ENCODE results near the gene LRRTM3. TPM values are rescaled to one million over a fixed set of nuclear protein-coding genes. Genes with fewer than 3 reads are reported as not detected.

Gene LRRTM3
- total RNA-seq, 2 experiments from 2014 or later, result not detected

DNA sequence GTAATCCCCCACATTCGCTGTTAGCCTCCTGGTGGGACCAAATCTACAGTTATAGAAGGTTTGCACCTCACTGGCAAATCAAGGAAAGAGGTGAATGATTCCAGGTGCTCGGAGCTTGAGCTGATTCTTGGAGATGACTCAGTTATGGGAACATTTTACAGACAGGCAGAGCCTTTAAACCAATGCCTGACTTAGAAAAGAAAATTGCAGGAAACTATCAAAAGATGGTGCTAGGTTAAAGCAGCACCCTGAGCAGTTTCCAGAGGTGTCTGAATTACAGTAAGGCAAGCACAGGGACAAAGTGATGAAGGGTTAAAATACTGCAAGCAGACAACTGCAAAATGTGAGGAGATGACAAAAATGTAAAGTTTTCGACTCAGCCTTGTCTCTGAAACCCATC, 2.9 kb downstream of the LRRTM3 start:
- Mint-ChIP-seq H3K36me3 (ENCODE audit: low read depth) (no peaks in the 10 kb centered on the region), H3K9me3 (no peaks in the 10 kb centered on the region), H3K27ac (no peak overlapping the region), H3K27me3 (peaks cover 72% of the 10 kb centered on the region), H3K4me1 (ENCODE audit: low read depth) (peaks cover 7% of the 10 kb centered on the region), H3K4me3 (no peak overlapping the region)
- no peak overlapping the region for H3K4me3 ChIP-seq (ENCODE audit: low read length)
- H3K36me3 ChIP-seq (ENCODE audit: insufficient read depth, low read length), result no peaks in the 10 kb centered on the region
- POLR2A ChIA-PET, result no interaction called here
- intact Hi-C loops (cut with DNase I, micrococcal nuclease), result no loop called here
- H3K27ac ChIP-seq (ENCODE audit: low read depth in 1 of 2, low read length in 2 of 2), result no peak overlapping the region
- TF ChIP-seq, protein P1, sequence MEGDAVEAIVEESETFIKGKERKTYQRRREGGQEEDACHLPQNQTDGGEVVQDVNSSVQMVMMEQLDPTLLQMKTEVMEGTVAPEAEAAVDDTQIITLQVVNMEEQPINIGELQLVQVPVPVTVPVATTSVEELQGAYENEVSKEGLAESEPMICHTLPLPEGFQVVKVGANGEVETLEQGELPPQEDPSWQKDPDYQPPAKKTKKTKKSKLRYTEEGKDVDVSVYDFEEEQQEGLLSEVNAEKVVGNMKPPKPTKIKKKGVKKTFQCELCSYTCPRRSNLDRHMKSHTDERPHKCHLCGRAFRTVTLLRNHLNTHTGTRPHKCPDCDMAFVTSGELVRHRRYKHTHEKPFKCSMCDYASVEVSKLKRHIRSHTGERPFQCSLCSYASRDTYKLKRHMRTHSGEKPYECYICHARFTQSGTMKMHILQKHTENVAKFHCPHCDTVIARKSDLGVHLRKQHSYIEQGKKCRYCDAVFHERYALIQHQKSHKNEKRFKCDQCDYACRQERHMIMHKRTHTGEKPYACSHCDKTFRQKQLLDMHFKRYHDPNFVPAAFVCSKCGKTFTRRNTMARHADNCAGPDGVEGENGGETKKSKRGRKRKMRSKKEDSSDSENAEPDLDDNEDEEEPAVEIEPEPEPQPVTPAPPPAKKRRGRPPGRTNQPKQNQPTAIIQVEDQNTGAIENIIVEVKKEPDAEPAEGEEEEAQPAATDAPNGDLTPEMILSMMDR (IDR thresholded peaks at IDR 0.05), result no peak
- ATAC-seq (ENCODE audit: poor library complexity), result no peak
- H3K9me3 ChIP-seq (ENCODE audit: control insufficient read depth in 1 of 2, insufficient read depth in 1 of 2, low read length in 2 of 2), result peaks cover 0 to 3% of the 10 kb centered on the region in 2 experiments
- CTCF ChIA-PET, result no interaction called here
- no peak for DNase-seq
- no peaks in the 10 kb centered on the region for H3K4me1 ChIP-seq (ENCODE audit: insufficient read depth, low read length)
- H3K27me3 ChIP-seq (ENCODE audit: control insufficient read depth in 1 of 2, insufficient read depth in 2 of 2, low read length in 2 of 2), result peaks cover 23 to 48% of the 10 kb centered on the region in 2 experiments

DNA sequence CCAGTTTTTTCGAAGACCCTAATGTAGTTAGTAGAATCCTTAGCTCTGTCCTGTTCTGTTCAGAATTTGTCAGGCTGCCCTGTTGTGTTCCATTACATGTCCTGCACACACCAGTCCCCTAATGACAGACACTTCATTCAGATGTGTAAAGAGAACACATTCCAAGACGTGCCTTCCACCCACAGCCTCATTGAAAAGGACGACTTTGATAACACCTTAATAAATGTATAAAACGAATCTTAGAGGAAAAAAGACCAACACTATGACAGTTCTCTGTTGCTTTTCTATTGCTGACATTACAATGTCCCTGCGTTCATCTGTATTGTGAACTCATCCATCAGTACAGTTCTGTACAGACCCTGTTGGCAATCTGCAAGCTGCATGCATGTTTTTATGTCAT, 3.5 kb downstream of the LRRTM3 start:
- H3K27ac Mint-ChIP-seq, result no peak overlapping the region

DNA sequence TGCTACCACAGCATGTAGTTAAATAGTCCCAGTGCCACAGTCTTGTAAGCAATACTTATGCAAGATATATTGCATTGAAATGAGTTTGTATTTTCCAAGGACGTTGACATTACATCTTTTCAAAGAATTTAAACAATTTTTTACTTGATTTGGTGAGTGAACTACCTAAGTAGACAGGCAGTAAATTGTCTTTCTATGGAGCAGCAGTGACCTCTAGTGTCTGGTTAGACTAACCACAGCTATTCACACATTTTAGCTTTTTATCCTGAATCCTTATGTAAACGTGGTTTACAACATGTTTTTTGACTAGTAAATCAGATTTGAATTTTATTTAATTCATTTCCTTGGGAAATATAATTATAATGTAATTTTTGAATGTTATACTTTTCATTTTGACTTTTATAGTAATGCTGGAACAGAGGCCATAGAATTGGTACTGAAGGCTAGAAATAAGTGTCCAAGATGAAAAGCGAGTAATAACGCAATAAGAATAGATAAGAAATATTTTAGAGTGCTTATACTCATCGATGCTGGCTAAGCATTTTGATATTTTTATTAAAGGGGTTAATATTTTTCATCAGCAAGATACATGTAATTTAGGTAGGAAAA, 5.6 kb downstream of the LRRTM3 start:
- intact Hi-C loops (cut with DNase I, micrococcal nuclease), result no loop called here
- no peak overlapping the region for H3K27ac ChIP-seq (ENCODE audit: low read depth in 1 of 2, low read length in 2 of 2)
- no peak overlapping the region for H3K4me3 Mint-ChIP-seq
- peak in 3 of 14 experiments; percentile 21 to 26 (median 23) for DNase-seq
- no peak overlapping the region for H3K27ac Mint-ChIP-seq
- peaks cover 0 to 3% of the 10 kb centered on the region in 2 experiments for H3K9me3 ChIP-seq (ENCODE audit: control insufficient read depth in 1 of 2, insufficient read depth in 1 of 2, low read length in 2 of 2)
- H3K27me3 ChIP-seq (ENCODE audit: control insufficient read depth in 1 of 2, insufficient read depth in 2 of 2, low read length in 2 of 2), result peaks cover 18 to 40% of the 10 kb centered on the region in 2 experiments
- peaks cover 50% of the 10 kb centered on the region for H3K27me3 Mint-ChIP-seq
- ATAC-seq (ENCODE audit: poor library complexity), result no peak
- no peaks in the 10 kb centered on the region for H3K9me3 Mint-ChIP-seq
- ChIA-PET CTCF (interaction anchor here (0.6 kb wide), 1 partner anchor 15 kb away, joined by 3 read pairs; no protein-coding TSS in a partner anchor), POLR2A (no interaction called here)
- no peaks in the 10 kb centered on the region for H3K4me1 ChIP-seq (ENCODE audit: insufficient read depth, low read length)
- no peaks in the 10 kb centered on the region for H3K4me1 Mint-ChIP-seq (ENCODE audit: low read depth)
- TF ChIP-seq, protein P1 (IDR thresholded peaks at IDR 0.05), result peak; percentile 52
- no peaks in the 10 kb centered on the region for H3K36me3 ChIP-seq (ENCODE audit: insufficient read depth, low read length)
- no peaks in the 10 kb centered on the region for H3K36me3 Mint-ChIP-seq (ENCODE audit: low read depth)
- no peak overlapping the region for H3K4me3 ChIP-seq (ENCODE audit: low read length)

More for the DNA sequence above, 3.5 kb downstream of the LRRTM3 start:
- ATAC-seq (ENCODE audit: poor library complexity) (no peak), DNase-seq (no peak)
- no peaks in the 10 kb centered on the region for H3K9me3 Mint-ChIP-seq
- H3K4me1 ChIP-seq (ENCODE audit: insufficient read depth, low read length), result no peaks in the 10 kb centered on the region
- H3K4me1 Mint-ChIP-seq (ENCODE audit: low read depth), result peaks cover 7% of the 10 kb centered on the region
- peaks cover 23 to 44% of the 10 kb centered on the region in 2 experiments for H3K27me3 ChIP-seq (ENCODE audit: control insufficient read depth in 1 of 2, insufficient read depth in 2 of 2, low read length in 2 of 2)
- no peak overlapping the region for H3K4me3 Mint-ChIP-seq
- H3K36me3 Mint-ChIP-seq (ENCODE audit: low read depth), result no peaks in the 10 kb centered on the region
- H3K9me3 ChIP-seq (ENCODE audit: control insufficient read depth in 1 of 2, insufficient read depth in 1 of 2, low read length in 2 of 2), result peaks cover 0 to 3% of the 10 kb centered on the region in 2 experiments
- peaks cover 66% of the 10 kb centered on the region for H3K27me3 Mint-ChIP-seq
- H3K27ac ChIP-seq (ENCODE audit: low read depth in 1 of 2, low read length in 2 of 2), result no peak overlapping the region
- POLR2A ChIA-PET, result no interaction called here
- no peaks in the 10 kb centered on the region for H3K36me3 ChIP-seq (ENCODE audit: insufficient read depth, low read length)
- CTCF ChIA-PET, result no interaction called here
- intact Hi-C loops (cut with DNase I, micrococcal nuclease), result no loop called here
- TF ChIP-seq, protein P1 (IDR thresholded peaks at IDR 0.05), result no peak
- H3K4me3 ChIP-seq (ENCODE audit: low read length), result no peak overlapping the region

Data from CD4-positive, alpha-beta T cell (primary cell).